PFSK-1 (cell line): ENCODE measurements around the gene VPS8.

ENCODE experiments used
- POLR2AphosphoS5 ChIP-seq: IDR thresholded peaks from 2 replicates; pipeline ENCODE4 v1.6.1; 2012; ENCODE audit warnings: low read depth, mild to moderate bottlenecking, control low read depth, low read length, moderate library complexity
- SIN3A ChIP-seq: IDR thresholded peaks from 2 replicates; pipeline ENCODE4 v1.6.1; 2012; ENCODE audit warnings: mild to moderate bottlenecking, low read length, moderate library complexity, borderline replicate concordance; ENCODE audit not compliant: insufficient read depth
- TF ChIP-seq, protein P1 (sequence below), 2 experiments: IDR thresholded peaks; 2 replicates each; pipeline versions ENCODE4 v1.6.1 to v1.8.0; 2011 to 2012; ENCODE audit warnings: low read depth in 2 of 2, low read length in 2 of 2, control low read depth in 1 of 2, inconsistent platforms in 1 of 2, mild to moderate bottlenecking in 1 of 2, moderate library complexity in 1 of 2; ENCODE audit not compliant: insufficient read depth in 1 of 2

DNA sequence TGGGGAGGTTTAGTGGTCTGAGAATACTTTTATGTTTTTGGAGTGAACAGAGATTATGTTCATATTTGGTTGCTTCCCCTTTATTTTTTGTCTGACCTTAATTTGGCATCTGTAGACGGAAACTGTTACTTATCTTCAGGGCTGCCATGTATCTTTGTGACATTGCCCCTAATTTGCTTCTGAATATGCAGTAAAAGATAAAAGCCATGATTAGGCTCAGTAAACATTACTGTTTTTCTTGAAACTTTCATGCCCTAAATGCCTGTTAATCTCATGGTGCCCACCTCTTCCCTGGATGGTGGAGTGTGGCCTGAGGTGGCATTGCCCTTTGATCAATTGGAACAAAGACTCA lies 234.2 kb downstream of the VPS8 start:
- TF ChIP-seq, protein P1, sequence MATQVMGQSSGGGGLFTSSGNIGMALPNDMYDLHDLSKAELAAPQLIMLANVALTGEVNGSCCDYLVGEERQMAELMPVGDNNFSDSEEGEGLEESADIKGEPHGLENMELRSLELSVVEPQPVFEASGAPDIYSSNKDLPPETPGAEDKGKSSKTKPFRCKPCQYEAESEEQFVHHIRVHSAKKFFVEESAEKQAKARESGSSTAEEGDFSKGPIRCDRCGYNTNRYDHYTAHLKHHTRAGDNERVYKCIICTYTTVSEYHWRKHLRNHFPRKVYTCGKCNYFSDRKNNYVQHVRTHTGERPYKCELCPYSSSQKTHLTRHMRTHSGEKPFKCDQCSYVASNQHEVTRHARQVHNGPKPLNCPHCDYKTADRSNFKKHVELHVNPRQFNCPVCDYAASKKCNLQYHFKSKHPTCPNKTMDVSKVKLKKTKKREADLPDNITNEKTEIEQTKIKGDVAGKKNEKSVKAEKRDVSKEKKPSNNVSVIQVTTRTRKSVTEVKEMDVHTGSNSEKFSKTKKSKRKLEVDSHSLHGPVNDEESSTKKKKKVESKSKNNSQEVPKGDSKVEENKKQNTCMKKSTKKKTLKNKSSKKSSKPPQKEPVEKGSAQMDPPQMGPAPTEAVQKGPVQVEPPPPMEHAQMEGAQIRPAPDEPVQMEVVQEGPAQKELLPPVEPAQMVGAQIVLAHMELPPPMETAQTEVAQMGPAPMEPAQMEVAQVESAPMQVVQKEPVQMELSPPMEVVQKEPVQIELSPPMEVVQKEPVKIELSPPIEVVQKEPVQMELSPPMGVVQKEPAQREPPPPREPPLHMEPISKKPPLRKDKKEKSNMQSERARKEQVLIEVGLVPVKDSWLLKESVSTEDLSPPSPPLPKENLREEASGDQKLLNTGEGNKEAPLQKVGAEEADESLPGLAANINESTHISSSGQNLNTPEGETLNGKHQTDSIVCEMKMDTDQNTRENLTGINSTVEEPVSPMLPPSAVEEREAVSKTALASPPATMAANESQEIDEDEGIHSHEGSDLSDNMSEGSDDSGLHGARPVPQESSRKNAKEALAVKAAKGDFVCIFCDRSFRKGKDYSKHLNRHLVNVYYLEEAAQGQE (IDR thresholded peaks at IDR 0.05; ENCODE audit: insufficient read depth in 1 of 2, low read depth in 2 of 2, low read length in 2 of 2) = no peak
- TF ChIP-seq SIN3A (no peak), POLR2AphosphoS5 (no peak)
